ENCODE data around the gene PDF. TPM values are rescaled to one million over a fixed set of nuclear protein-coding genes. Genes with fewer than 3 reads are reported as not detected.

Gene PDF
- total and polyA plus RNA-seq, 2 of the 13 experiments (the other 11 are each of a cell fraction or from before 2014, with no cell fraction given) = 12.4 to 48.8 TPM

GRCh38 chr16:69366431-69366830, 36.0 kb upstream of the PDF start (continued):
- TF ChIP-seq ARID5B (CRISPR knock-in tag; IDR thresholded peaks at IDR 0.05) (no peak), ZNF577 (CRISPR knock-in tag; IDR thresholded peaks at IDR 0.05; ENCODE audit: borderline replicate concordance, low read depth) (no peak), ZNF709 (CRISPR knock-in tag; IDR thresholded peaks at IDR 0.05) (no peak), ZBTB3 (CRISPR knock-in tag; IDR thresholded peaks at IDR 0.05; ENCODE audit: borderline replicate concordance, low read depth) (no peak), GLI4 (CRISPR knock-in tag; IDR thresholded peaks at IDR 0.05; ENCODE audit: borderline replicate concordance) (no peak)

- TF ChIP-seq ZNF737 (CRISPR knock-in tag; IDR thresholded peaks at IDR 0.05; ENCODE audit: borderline replicate concordance) (no peak), ZNF431 (CRISPR knock-in tag; IDR thresholded peaks at IDR 0.05; ENCODE audit: borderline replicate concordance, low read depth) (no peak), ZMYM4 (CRISPR knock-in tag; IDR thresholded peaks at IDR 0.05) (no peak), PTBP1 (IDR thresholded peaks at IDR 0.05; ENCODE audit: low read depth, low read length, poor library complexity, severe bottlenecking) (no peak), ZGPAT (CRISPR knock-in tag; IDR thresholded peaks at IDR 0.05) (no peak), ZNF615 (CRISPR knock-in tag; IDR thresholded peaks at IDR 0.05; ENCODE audit: borderline replicate concordance) (no peak), KDM1A (CRISPR knock-in tag; IDR thresholded peaks at IDR 0.05) (no peak), PAX8 (CRISPR knock-in tag; IDR thresholded peaks at IDR 0.05; ENCODE audit: borderline replicate concordance) (no peak), PCBP2 (optimal IDR thresholded peaks at IDR 0.05; ENCODE audit: low read depth, low read length, poor library complexity, severe bottlenecking) (no peak), KDM6A (CRISPR knock-in tag; IDR thresholded peaks at IDR 0.05; ENCODE audit: low read depth) (no peak), SRSF9 (IDR thresholded peaks at IDR 0.05; ENCODE audit: borderline replicate concordance, insufficient read depth, low read depth, low read length, poor library complexity, severe bottlenecking) (no peak), ZNF34 (CRISPR knock-in tag; IDR thresholded peaks at IDR 0.05; ENCODE audit: borderline replicate concordance) (no peak), GABPB1 (CRISPR knock-in tag; IDR thresholded peaks at IDR 0.05) (no peak), ETV5 (CRISPR knock-in tag; IDR thresholded peaks at IDR 0.05; ENCODE audit: borderline replicate concordance) (no peak), NFE2 (CRISPR knock-in tag; IDR thresholded peaks at IDR 0.05) (no peak)
- Histone ChIP-seq H3K4me1 (ENCODE audit: insufficient read depth, low read length) (peaks cover 16% of the 10 kb centered on the region), H3K4me3 (replicated peaks in 1 of 3; ENCODE audit: insufficient read depth in 1 of 3, low read depth in 2 of 3, low read length in 3 of 3) (no peak overlapping the region), H3K79me2 (ENCODE audit: insufficient read depth, low read length) (no peaks in the 10 kb centered on the region), H4K20me1 (ENCODE audit: insufficient read depth, low read length) (no peaks in the 10 kb centered on the region), H3K27ac (ENCODE audit: extremely low read length, insufficient read depth, low read length) (no peak overlapping the region), H2AFZ (ENCODE audit: low read length) (no peak overlapping the region), H3K4me2 (ENCODE audit: low read depth, low read length) (no peak overlapping the region), H3K9me3 (ENCODE audit: low read length) (no peaks in the 10 kb centered on the region), H3K27me3 (ENCODE audit: control insufficient read depth in 1 of 2, insufficient read depth in 2 of 2, low read length in 2 of 2) (no peaks in the 10 kb centered on the region), H3K9ac (ENCODE audit: insufficient read depth, low read depth, low read length) (no peak overlapping the region), H3K36me3 (replicated peaks in 1 of 2; ENCODE audit: control insufficient read depth in 1 of 2, insufficient read depth in 2 of 2, low read length in 2 of 2) (peaks cover 33 to 56% of the 10 kb centered on the region in 2 experiments)
- ATAC-seq = no peak
- no peak for DNase-seq (ENCODE audit: low spot score)
- no TSS peak for BruUV-seq (replicated peaks)
- intact Hi-C loops (cut with micrococcal nuclease; ENCODE audit: unreplicated experiment) = no loop called here
- no peak for FAIRE-seq
- CTCF ChIA-PET (ENCODE audit: low intra/inter-chr PET ratio, low total read pairs) = no interaction called here
- WGBS (ENCODE audit: low lambda C conversion rate) = 94% methylated on average over 2 of the region's 2 CpGs
- POLR2A ChIA-PET = no interaction called here
- in situ Hi-C loops (cut with HindIII; ENCODE audit: extremely low pct_ligation_motif_present, low pct_unique_long_range_greater_than_20kb) = no loop called here
These were observed 35.5 kb upstream of the PDF start for GRCh38 chr16:69365901-69366300.
